K562 (cell line): Measurements from ENCODE around the gene RAMP2. TPM values are rescaled to one million over a fixed set of nuclear protein-coding genes. Genes with fewer than 3 reads are reported as not detected.
A peak's percentile ranks its signal among the peaks of the same experiment; 100 is the strongest.

Source experiments
- FOXA3 ChIP-seq, 2 experiments: fragments of 450-650 bp in 1 of 2; sonication (generic) in 1 of 2; formaldehyde crosslinking; IDR thresholded peaks in 1 of 2; conservative IDR thresholded peaks in 1 of 2; 2 replicates each; pipeline versions ENCODE4 v1.4.0 to v1.8.0; 2020 to 2022; ENCODE audit warnings: mild to moderate bottlenecking in 2 of 2, missing genetic modification reagents in 1 of 2
- HINFP ChIP-seq: fragments of 450-650 bp; conservative IDR thresholded peaks from 2 replicates; pipeline ENCODE4 v1.6.1; 2016; ENCODE audit warnings: missing genetic modification characterization, low read depth, mild to moderate bottlenecking, control low read depth, missing compliant biosample characterization
- MAZ ChIP-seq, 2 experiments: fragments of 450-650 bp in 1 of 2; sonication (generic) in 1 of 2; formaldehyde crosslinking; IDR thresholded peaks in 1 of 2; conservative IDR thresholded peaks in 1 of 2; 2 replicates each; pipeline versions ENCODE4 v1.4.0 to v1.5.0; 2020; ENCODE audit warnings: mild to moderate bottlenecking in 1 of 2, missing genetic modification reagents in 1 of 2
- PCBP1 ChIP-seq: fragments of 200-400 bp; formaldehyde crosslinking; IDR thresholded peaks from 2 replicates; pipeline ENCODE4 v1.6.1; 2018; ENCODE audit warnings: mild to moderate bottlenecking, low read depth, low read length; ENCODE audit not compliant: poor library complexity, severe bottlenecking
- PHF8 ChIP-seq: fragments of 200-600 bp; sonication (generic); IDR thresholded peaks from 2 replicates; pipeline ENCODE4 v1.6.1; 2012; ENCODE audit warnings: mixed run types, mild to moderate bottlenecking, inconsistent platforms, low read length, moderate library complexity, borderline replicate concordance
- POLR2A ChIP-seq: fragments of 450-650 bp; conservative IDR thresholded peaks from 2 replicates; pipeline ENCODE4 v1.6.1; 2016
- POLR2G ChIP-seq: fragments of 200-400 bp; formaldehyde crosslinking; IDR thresholded peaks from 2 replicates; pipeline ENCODE4 v1.6.1; 2017; ENCODE audit warnings: low read depth, mild to moderate bottlenecking, antibody characterized with exemption, low read length, moderate library complexity
- RAD51 ChIP-seq: fragments of 450-650 bp; IDR thresholded peaks from 2 replicates; pipeline ENCODE4 v1.7.1; 2016; ENCODE audit warnings: low read depth, mild to moderate bottlenecking, borderline replicate concordance
- RCOR1 ChIP-seq, 2 experiments: IDR thresholded peaks; 2 replicates each; pipeline ENCODE4 v1.6.1; 2012; ENCODE audit warnings: low read depth in 2 of 2, low read length in 2 of 2, borderline replicate concordance in 1 of 2, improper control_type of control experiment in 1 of 2
- RNF219 ChIP-seq: fragments of 250-450 bp; sonication (Bioruptor Pico); IDR thresholded peaks from 2 replicates; pipeline ENCODE4 v1.5.0; 2022; ENCODE audit warnings: mild to moderate bottlenecking
- SFPQ ChIP-seq: fragments of 200-400 bp; formaldehyde crosslinking; IDR thresholded peaks from 2 replicates; pipeline ENCODE4 v1.6.1; 2017; ENCODE audit warnings: mild to moderate bottlenecking, low read depth, low read length, moderate library complexity
- TEAD2 ChIP-seq: fragments of 450-650 bp; IDR thresholded peaks from 2 replicates; pipeline ENCODE4 v1.6.1; 2016; ENCODE audit warnings: missing genetic modification characterization, control low read depth, missing compliant biosample characterization
- ZBTB43 ChIP-seq: sonication (generic); formaldehyde crosslinking; IDR thresholded peaks from 2 replicates; pipeline ENCODE4 v1.8.0; 2023; ENCODE audit warnings: mild to moderate bottlenecking, missing genetic modification reagents
- ZNF184 ChIP-seq: sonication (generic); formaldehyde crosslinking; IDR thresholded peaks from 2 replicates; pipeline ENCODE4 v1.5.0; 2020; ENCODE audit warnings: missing genetic modification reagents
- ZNF644 ChIP-seq: fragments of 200-800 bp; sonication (Bioruptor generic); IDR thresholded peaks from 2 replicates; pipeline ENCODE4 v1.6.1; 2016; ENCODE audit warnings: low read depth, missing genetic modification characterization, missing compliant biosample characterization
- ZNF79 ChIP-seq: fragments of 250-450 bp; sonication (Bioruptor Pico); IDR thresholded peaks from 2 replicates; pipeline ENCODE4 v1.4.0; 2020; ENCODE audit warnings: low read depth, mild to moderate bottlenecking, moderate library complexity
- polyA plus RNA-seq, 8 experiments: library from polyadenylated mRNA; depleted of rRNA in 4 of 8; stranded (reverse) in 5 of 8; unstranded in 3 of 8; fragments of >200 nt; fragmentation: Nextera tagmentation in 2 of 8; fragmentation: Illumina TruSeq in 1 of 8; extraction: Ambion mirVana in 2 of 8; extraction: Trizol in 1 of 8; gene quantifications; 2 replicates each; pipeline versions ENCODE4 v1.2.1 to v1.2.3, GENCODE V29; 2011 to 2014; ENCODE audit warnings: inconsistent platforms in 1 of 8, missing spikeins in 1 of 8
- total RNA-seq, 7 experiments: library from RNA; depleted of rRNA in 6 of 7; stranded (reverse); fragments of >200 nt in 6 of 7; fragmentation: Illumina TruSeq in 2 of 7; extraction: Trizol in 2 of 7; gene quantifications; 2 replicates each; pipeline versions ENCODE4 v1.2.1 to v1.2.3, GENCODE V29; 2011 to 2021; ENCODE audit warnings: low replicate concordance in 1 of 7
- TF ChIP-seq, protein P1 (sequence below): fragments of 450-650 bp; IDR thresholded peaks from 2 replicates; pipeline ENCODE4 v1.6.1; 2014; ENCODE audit warnings: low read depth, mild to moderate bottlenecking, moderate library complexity, borderline replicate concordance

Gene RAMP2
- total and polyA plus RNA-seq, 9 of the 15 experiments (the other 6 are each of a cell fraction or from before 2014, with no cell fraction given) = not detected

- TF ChIP-seq RNF219 (CRISPR knock-in tag) (no peak), POLR2A (peak; percentile 77), ZNF644 (tag) (no peak), ZNF184 (CRISPR knock-in tag) (no peak), RAD51 (no peak), ZBTB43 (CRISPR knock-in tag) (no peak), ZNF79 (CRISPR knock-in tag) (0 out of 2 replicates have a peak, but pooled peaks have one; percentile 35), FOXA3 (CRISPR knock-in tag; conservative IDR thresholded peaks at IDR 0.05 in 1 of 2, IDR thresholded peaks at IDR 0.05 in 1 of 2) (peak; percentile 90 to 98), HINFP (tag) (peak; percentile 49; the same call in 1 of the 2 replicates), PHF8 (peak; percentile 66; the same call in 1 of the 2 replicates), MAZ (CRISPR knock-in tag; conservative IDR thresholded peaks at IDR 0.05 in 1 of 2, IDR thresholded peaks at IDR 0.05 in 1 of 2) (peak in 1 of 2 experiments; percentile 93; a peak in 2 of 4 replicates), PCBP1 (peak; percentile 80), RCOR1 (IDR thresholded peaks at IDR 0.05; ENCODE audit: borderline replicate concordance in 1 of 2, low read depth in 2 of 2, low read length in 2 of 2) (no peak), TEAD2 (tag) (no peak), SFPQ (no peak), POLR2G (peak; percentile 91)
- TF ChIP-seq, protein P1, sequence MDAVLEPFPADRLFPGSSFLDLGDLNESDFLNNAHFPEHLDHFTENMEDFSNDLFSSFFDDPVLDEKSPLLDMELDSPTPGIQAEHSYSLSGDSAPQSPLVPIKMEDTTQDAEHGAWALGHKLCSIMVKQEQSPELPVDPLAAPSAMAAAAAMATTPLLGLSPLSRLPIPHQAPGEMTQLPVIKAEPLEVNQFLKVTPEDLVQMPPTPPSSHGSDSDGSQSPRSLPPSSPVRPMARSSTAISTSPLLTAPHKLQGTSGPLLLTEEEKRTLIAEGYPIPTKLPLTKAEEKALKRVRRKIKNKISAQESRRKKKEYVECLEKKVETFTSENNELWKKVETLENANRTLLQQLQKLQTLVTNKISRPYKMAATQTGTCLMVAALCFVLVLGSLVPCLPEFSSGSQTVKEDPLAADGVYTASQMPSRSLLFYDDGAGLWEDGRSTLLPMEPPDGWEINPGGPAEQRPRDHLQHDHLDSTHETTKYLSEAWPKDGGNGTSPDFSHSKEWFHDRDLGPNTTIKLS = peak; percentile 80; the same call in 1 of the 2 replicates
Measured at GRCh38 chr17:42744806-42745617, 16.0 kb upstream of the RAMP2 start, which contains the start of gene EZH1 (continued).
